T-helper 17 cell (primary cell): ENCODE results near the gene CCNI. TPM values are rescaled to one million over a fixed set of nuclear protein-coding genes. Genes with fewer than 3 reads are reported as not detected.

Experiments
- ATAC-seq: fragments of 150-1000 bp; cut with Tn5 transposase; 2 replicates; pipeline ENCODE4 v1.10.0; 2021; ENCODE audit warnings: mild to moderate bottlenecking, moderate library complexity
- DNase-seq, 3 donors: peaks; one replicate each; pipeline versions ENCODE4 v3.0.0 to v3.0.0-alpha.2; 2020 to 2021
- H3K9me3 ChIP-seq: one replicate; pipeline ENCODE4 v1.7.0; 2013; ENCODE audit warnings: low read length, mild to moderate bottlenecking; ENCODE audit not compliant: control insufficient read depth, poor library complexity, severe bottlenecking
- H3K27ac Mint-ChIP-seq: one replicate; pipeline ENCODE4 v1.8.0; 2022; ENCODE audit warnings: mild to moderate bottlenecking, moderate library complexity, mixed read lengths
- H3K27me3 Mint-ChIP-seq: one replicate; pipeline ENCODE4 v1.8.0; 2022; ENCODE audit warnings: mixed read lengths
- H3K36me3 Mint-ChIP-seq: one replicate; pipeline ENCODE4 v1.8.0; 2022; ENCODE audit warnings: low read depth, mixed read lengths
- H3K4me1 Mint-ChIP-seq: one replicate; pipeline ENCODE4 v1.8.0; 2022; ENCODE audit warnings: mild to moderate bottlenecking, mixed read lengths
- H3K4me3 Mint-ChIP-seq: one replicate; pipeline ENCODE4 v1.8.0; 2022; ENCODE audit warnings: mild to moderate bottlenecking, moderate library complexity, mixed read lengths
- total RNA-seq, 4 donors: library from RNA in 2 of 4; stranded (reverse) in 2 of 4; gene quantifications; one replicate each; pipeline ENCODE4 v1.2.3 and lab custom pipeline; 2022 to 2026

Gene CCNI
- total RNA-seq, 2 donors from 2014 or later, result 292 to 317 TPM

DNA sequence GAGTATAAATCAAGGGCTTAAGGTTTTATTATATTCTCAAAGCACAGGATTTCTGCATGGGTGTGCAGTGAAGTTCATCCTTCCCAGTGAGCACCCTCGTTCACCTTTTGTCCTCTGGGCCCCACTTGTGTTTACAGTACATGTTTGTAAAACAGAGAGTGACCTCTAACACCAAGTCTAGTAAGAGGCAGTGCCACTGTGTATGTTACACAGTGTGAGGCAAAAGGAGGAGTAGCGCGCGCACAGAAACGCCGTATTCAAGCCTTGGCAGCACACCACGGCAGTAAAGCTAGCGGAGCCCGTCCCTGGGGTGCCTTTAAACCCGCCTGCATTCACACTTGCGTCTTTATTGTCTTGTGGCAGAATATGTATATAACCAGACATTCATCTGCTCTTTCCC, 51.9 kb downstream of the CCNI start:
- Mint-ChIP-seq H3K27ac (no peak overlapping the region), H3K27me3 (no peaks in the 10 kb centered on the region), H3K4me1 (peaks cover 25% of the 10 kb centered on the region), H3K36me3 (peaks cover 20% of the 10 kb centered on the region), H3K4me3 (no peak overlapping the region)
- ATAC-seq (no peak), DNase-seq (no peak)
- no peaks in the 10 kb centered on the region for H3K9me3 ChIP-seq

DNA sequence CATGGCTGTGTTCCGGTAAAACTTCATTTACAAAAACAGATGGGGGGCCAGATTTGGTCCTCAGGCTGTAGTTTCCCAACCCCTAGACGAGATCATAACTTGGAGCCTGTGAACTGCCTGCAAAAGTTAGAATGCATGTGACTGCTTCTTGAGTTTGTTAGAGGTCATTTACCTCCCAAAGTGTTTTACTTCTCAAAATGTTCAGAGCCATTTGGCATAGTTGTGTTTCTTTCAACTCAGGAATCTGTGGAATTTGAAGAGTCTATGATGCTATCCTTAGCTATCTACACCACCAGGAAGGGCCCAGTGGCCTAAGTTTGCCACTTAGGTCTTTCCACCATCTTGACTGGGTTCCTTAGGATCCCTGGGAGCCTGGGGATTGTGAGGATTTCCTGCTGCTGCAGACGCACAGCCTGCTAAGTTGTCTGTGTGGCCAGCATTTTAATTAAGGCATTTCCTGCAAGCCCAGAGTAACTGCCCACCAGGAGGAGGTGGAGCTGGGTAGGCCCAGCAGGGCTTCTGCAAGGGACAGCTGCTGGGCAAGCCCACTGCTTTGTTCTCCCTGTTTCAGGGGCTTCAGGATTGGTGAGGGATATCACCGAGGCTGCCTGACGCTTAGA, 53.1 kb downstream of the CCNI start:
- no peaks in the 10 kb centered on the region for H3K9me3 ChIP-seq
- H3K27ac Mint-ChIP-seq, result no peak overlapping the region
- DNase-seq (no peak), ATAC-seq (no peak)
- H3K36me3 Mint-ChIP-seq, result peaks cover 18% of the 10 kb centered on the region
- H3K4me3 Mint-ChIP-seq, result no peak overlapping the region
- no peaks in the 10 kb centered on the region for H3K27me3 Mint-ChIP-seq
- peaks cover 18% of the 10 kb centered on the region for H3K4me1 Mint-ChIP-seq

DNA sequence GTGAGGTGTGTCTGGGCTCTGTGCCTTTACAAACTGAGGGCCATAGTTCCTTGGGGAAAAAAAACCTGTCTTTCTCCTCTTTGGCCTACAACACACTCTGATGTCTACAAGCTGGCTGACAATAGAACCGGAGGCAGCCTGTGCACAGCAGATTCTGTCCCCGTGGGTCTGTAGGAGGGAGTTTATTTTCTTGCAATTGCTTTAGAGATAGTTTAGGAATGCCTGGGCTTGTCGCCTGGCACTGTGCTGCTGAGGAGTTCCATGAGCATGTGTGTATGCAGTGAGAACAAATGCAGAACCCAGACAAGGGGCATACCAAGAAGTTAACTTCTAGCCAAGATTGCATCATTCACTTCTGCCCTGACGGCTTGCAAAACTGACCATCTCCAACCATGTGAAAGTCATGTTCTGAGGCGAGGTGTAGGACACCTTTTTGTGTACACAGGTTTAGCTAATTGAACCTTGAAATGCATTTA, 54.1 kb downstream of the CCNI start:
- H3K9me3 ChIP-seq, result no peaks in the 10 kb centered on the region
- no peak overlapping the region for H3K27ac Mint-ChIP-seq
- ATAC-seq (no peak), DNase-seq (no peak)
- peaks cover 16% of the 10 kb centered on the region for H3K4me1 Mint-ChIP-seq
- no peaks in the 10 kb centered on the region for H3K27me3 Mint-ChIP-seq
- H3K36me3 Mint-ChIP-seq, result peaks cover 15% of the 10 kb centered on the region
- no peak overlapping the region for H3K4me3 Mint-ChIP-seq

DNA sequence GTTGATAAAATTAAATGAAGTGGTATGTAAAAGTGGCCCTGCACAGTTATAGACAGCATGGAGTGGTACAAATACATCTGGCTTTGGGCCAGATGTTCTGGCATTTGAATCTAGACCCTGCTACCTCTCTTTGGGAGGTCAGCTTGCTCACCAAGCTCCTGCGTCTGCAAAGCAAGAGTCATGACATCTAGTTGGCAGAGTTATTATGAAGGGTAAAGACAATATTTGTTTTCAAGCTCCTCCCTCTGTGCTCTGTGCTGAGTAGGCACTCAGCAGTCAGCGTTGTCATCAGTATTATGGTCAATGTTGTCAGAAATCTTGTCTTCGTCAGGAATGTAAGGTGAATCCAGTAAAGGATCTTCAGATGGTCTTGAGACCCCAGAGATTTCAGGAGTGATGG, 55.8 kb downstream of the CCNI start:
- Mint-ChIP-seq H3K4me1 (peaks cover 21% of the 10 kb centered on the region), H3K36me3 (peaks cover 14% of the 10 kb centered on the region), H3K27me3 (no peaks in the 10 kb centered on the region), H3K27ac (no peak overlapping the region), H3K4me3 (no peak overlapping the region)
- H3K9me3 ChIP-seq, result no peaks in the 10 kb centered on the region
- no peak for ATAC-seq
- DNase-seq, result no peak

DNA sequence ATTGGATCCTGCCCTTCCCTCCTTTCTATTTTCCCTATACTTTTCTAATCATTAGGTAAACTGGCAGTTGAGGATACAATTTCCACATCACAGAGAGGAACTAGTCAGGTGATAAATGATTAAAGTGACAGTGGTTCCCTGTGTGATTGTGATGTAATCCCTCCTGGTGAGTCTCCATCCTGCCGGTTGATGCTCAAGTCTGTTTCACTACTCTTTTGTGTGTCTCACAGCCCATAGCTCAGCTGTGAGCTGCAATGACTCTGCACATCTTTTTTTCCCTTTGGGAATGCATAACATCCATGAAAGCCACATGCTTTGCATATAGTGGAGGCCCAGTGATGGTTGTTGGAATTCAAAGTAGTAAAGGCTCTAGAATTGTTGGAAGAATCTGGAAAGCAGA, 60.4 kb downstream of the CCNI start:
- Mint-ChIP-seq H3K27ac (no peak overlapping the region), H3K27me3 (no peaks in the 10 kb centered on the region), H3K36me3 (peaks cover 6% of the 10 kb centered on the region), H3K4me3 (no peak overlapping the region), H3K4me1 (peaks cover 22% of the 10 kb centered on the region)
- DNase-seq, result no peak
- no peaks in the 10 kb centered on the region for H3K9me3 ChIP-seq
- no peak for ATAC-seq

DNA sequence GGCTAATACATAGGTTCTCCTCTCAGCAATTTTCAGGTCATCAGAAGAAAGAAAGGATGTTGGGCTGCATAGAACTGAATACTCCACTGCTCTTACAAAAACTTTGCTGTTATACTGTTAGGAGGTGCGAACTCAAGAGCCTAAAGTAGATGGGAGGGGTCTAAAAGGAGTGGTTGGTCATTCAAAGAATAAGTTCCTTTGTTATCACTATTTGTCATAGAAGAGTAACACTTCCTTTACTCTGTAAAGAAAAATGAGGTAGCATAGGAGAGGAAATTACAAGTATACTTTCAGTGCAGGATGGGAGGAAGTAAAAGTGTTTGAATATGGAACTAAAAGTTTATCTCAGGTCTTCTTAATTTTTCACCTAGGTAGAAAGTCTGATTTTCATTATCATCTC, 61.5 kb downstream of the CCNI start:
- H3K9me3 ChIP-seq, result no peaks in the 10 kb centered on the region
- Mint-ChIP-seq H3K4me3 (no peak overlapping the region), H3K27ac (no peak overlapping the region), H3K27me3 (no peaks in the 10 kb centered on the region), H3K4me1 (peaks cover 22% of the 10 kb centered on the region), H3K36me3 (peaks cover 6% of the 10 kb centered on the region)
- ATAC-seq (no peak), DNase-seq (no peak)

DNA sequence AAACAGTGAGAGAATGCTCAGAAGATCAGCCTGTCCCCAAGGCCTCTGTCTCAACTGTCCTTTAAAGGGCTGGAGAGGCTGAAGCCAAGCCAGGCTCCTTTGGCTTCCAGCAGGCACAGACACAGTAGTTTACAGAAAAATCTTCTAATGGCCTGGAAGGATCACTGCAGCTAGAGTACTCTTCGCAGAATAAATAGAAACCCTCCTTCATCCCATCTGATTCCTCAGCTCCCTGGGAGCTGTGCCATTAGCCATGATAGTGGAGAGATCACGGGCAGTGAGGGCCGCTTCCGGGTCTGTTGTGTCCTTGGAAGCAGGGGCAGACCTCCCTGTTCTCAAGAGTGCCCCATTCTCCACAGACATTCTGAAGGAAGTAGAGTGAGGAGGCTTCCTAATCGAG, 63.1 kb downstream of the CCNI start:
- H3K9me3 ChIP-seq, result no peaks in the 10 kb centered on the region
- Mint-ChIP-seq H3K27me3 (no peaks in the 10 kb centered on the region), H3K4me3 (no peak overlapping the region), H3K36me3 (peaks cover 6% of the 10 kb centered on the region), H3K27ac (no peak overlapping the region), H3K4me1 (peaks cover 30% of the 10 kb centered on the region)
- ATAC-seq (no peak), DNase-seq (no peak)

DNA sequence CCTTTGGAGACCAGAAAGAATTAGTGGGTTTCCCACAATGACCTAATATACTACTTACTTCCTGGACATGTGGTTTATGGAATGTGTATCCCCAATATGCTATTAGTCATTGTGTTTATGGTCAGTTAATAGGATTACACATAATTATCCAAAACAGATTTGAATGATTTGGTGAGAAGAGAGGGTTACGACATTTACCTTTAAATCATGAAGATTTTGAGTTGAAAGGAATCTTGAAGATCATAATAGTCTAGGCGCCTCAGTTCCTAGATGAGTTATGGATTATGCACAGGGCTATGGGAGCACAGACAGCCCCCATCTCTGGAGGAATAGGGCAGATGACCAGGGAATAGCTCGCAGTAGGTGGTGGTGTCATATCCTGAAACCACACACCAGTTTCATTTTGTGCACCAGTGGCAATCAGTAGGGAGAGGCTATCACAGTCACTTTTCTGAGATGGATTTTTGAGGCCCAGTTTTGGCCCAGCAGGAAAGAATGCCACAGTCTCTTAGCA, 64.9 kb downstream of the CCNI start:
- Mint-ChIP-seq H3K4me3 (no peak overlapping the region), H3K36me3 (peaks cover 6% of the 10 kb centered on the region), H3K27me3 (no peaks in the 10 kb centered on the region), H3K4me1 (peaks cover 41% of the 10 kb centered on the region), H3K27ac (no peak overlapping the region)
- ATAC-seq (no peak), DNase-seq (no peak)
- no peaks in the 10 kb centered on the region for H3K9me3 ChIP-seq

DNA sequence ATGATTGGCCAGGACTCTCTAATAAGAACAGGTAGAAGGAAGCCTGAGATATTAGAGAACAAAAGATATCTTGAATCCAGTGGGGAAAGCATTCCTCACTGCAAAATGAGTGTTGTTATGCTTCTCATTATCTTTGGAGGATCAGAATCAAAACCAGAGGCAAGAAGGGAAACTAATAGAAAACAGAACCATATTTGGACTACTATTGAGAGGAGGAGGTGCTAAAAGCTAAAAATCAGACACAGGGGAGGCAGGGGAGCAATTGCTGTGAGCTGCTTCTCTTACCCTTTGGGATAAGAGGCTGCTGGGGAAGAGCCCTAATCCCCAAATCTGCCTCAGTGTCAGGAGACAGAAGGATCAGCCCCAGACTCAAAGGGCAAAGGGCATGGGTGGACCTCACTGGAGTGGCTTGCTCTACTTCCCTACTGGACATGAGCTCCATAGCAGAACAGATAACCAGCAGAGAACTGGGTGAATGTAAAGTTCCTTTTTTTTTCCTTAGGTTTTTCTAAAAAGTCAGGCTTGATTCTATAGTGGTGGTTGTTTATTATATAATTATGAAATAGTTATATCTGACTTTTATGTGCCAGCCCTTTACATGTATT, 66.2 kb downstream of the CCNI start:
- no peak for ATAC-seq
- Mint-ChIP-seq H3K4me3 (no peak overlapping the region), H3K36me3 (peaks cover 4% of the 10 kb centered on the region), H3K4me1 (peaks cover 36% of the 10 kb centered on the region), H3K27me3 (no peaks in the 10 kb centered on the region), H3K27ac (peak overlapping the region; percentile 89)
- H3K9me3 ChIP-seq, result no peaks in the 10 kb centered on the region
- DNase-seq, result no peak

DNA sequence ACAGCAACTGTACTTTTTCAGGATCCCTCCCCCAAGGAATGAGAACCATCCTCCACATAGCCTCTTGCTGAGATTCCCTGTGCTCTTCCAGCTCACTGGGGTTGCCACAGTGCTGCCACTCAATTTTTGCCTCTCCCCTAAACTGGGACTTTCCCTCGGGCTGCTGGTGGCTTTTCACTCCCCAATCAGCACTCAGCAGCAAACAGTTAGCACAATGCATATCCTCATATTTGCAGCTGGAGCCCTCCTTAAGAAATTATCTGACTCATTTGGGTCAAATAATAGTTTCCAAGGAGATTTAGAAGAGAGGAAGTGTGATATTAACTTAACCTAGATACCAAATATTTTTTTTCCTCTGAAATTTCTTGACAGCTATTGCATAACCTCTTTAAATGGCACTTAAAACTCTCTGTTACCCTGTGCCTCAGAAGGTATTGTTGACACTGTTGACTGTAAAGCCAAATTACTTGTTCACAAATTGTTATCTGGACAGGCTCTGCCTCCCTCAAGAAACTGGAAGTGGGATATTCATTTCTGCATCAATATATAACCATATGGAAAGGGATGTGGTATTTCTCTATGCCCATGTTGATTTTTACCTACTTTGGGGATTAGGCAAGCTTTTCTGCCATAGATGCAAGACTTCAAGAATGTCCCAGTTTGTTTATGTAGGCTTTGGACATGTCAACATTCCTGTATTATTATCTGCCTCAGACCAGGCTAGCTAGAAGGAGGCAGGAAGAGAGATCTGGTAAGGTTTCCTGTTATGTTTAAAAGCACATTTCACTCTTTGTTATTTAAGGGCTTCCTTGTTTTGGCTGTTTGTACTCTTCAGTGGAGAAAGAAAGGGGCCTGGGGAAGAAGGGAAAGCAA, 68.2 kb downstream of the CCNI start:
- peak; percentile 95 for ATAC-seq
- Mint-ChIP-seq H3K27ac (peak overlapping the region; percentile 89), H3K4me1 (peaks cover 39% of the 10 kb centered on the region), H3K4me3 (peak overlapping the region; percentile 79), H3K36me3 (no peaks in the 10 kb centered on the region), H3K27me3 (no peaks in the 10 kb centered on the region)
- peak in 2 of 3 donors; percentile 18 to 42 for DNase-seq
- H3K9me3 ChIP-seq, result no peaks in the 10 kb centered on the region

DNA sequence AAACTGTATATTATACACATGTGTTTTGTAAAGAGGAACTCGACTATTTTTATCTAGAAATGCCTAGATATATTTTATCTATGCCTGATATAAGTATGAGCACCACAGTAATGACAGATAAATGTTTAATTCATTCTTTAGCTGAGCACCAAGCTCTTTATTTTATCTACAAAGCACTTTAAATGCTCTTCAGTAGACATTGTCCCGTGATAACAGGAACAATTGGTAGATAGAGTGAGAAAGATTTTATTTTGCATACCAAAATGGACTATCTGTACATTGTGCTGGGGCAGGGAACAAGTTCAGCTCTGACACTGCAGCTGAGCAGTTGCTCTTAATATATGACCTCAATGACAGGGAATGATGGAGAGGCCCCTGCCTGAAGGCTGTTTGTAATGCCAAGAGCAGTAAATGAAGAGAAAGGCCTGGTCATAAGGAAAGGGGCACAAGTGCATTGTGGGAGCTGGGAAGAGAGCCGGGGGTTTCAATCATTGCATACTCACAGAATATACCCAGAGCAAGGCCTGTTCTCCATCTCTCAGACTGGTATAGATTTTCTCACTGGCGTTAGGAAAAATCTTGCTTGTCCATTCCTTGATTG, 68.9 kb downstream of the CCNI start:
- peak overlapping the region; percentile 79 for H3K4me3 Mint-ChIP-seq
- peak; percentile 17 for ATAC-seq
- no peaks in the 10 kb centered on the region for H3K9me3 ChIP-seq
- no peaks in the 10 kb centered on the region for H3K27me3 Mint-ChIP-seq
- H3K4me1 Mint-ChIP-seq, result peaks cover 41% of the 10 kb centered on the region
- no peaks in the 10 kb centered on the region for H3K36me3 Mint-ChIP-seq
- H3K27ac Mint-ChIP-seq, result peak overlapping the region; percentile 89
- no peak for DNase-seq

DNA sequence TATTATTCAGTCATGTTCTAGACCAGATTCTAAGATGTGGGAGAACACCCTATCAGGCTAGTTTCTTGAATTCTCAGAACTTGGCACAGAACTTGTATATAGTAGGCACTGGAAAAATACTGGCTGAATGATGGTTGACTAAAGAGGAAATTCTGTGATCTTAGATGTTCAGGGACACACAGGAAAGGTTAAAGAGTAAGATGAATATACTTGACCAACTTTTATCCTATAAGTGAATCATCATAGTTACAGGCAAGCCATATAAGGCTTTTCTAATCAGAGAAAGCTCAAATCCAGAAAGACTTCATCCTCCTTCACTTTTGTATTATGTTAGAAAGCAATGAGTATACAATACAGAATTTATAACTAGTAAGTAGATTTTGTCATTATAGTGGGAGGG, 72.4 kb downstream of the CCNI start:
- no peak for ATAC-seq
- peaks cover 27% of the 10 kb centered on the region for H3K4me1 Mint-ChIP-seq

More for the DNA sequence above, 72.4 kb downstream of the CCNI start:
- H3K9me3 ChIP-seq, result no peaks in the 10 kb centered on the region
- DNase-seq, result no peak
- Mint-ChIP-seq H3K36me3 (no peaks in the 10 kb centered on the region), H3K4me3 (no peak overlapping the region), H3K27ac (no peak overlapping the region), H3K27me3 (no peaks in the 10 kb centered on the region)
